ENCODE results near the gene PRKCE.

GRCh38 chr2:45979065-45979464 lies 327.6 kb downstream of the PRKCE start:
- TF ChIP-seq EZH2 (IDR thresholded peaks at IDR 0.05; ENCODE audit: low read depth) (no peak), CTCF (conservative IDR thresholded peaks at IDR 0.05) (no peak)
